ENCODE measurements around the gene HAPSTR1.
A peak's percentile ranks its signal among the peaks of the same experiment; 100 is the strongest.

HAPSTR1 gene

DNA sequence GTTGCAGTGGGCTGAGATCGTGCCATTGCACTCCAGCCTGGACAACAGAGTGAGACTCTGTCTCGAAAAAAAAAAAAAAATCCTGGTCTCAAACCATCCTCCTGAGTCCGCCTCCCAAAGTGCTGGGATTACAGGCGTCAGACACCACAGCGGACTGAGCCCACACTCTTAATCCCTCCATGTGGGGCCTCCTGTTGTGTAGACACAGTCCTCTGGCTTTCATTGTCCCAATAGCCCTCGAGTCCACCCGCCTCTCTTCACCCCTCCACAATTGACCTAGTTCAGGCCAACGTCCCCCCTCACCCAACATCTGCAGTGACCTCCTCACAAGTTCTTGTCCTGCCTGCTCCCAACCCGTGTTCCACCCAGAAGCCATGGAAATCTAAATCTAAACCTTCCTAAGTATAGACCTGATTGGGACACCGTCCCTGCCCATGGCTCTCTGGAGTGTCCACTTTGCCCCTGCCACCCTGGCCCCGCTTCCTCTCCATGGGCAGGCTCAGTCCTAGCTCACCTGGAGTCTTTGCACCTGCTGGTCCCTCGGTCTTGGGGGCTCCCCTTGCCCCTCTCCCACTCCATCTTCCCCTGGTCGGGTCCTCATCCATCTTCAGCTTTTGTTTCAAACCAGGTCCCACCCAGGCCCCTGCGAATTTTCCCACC, 46.7 kb downstream of the HAPSTR1 start:
- no peak overlapping the region for H3K4me2 ChIP-seq (ENCODE audit: low read depth, low read length, poor library complexity, severe bottlenecking)
- H2AFZ ChIP-seq (ENCODE audit: low read length), result no peak overlapping the region
- no peaks in the 10 kb centered on the region for H3F3A ChIP-seq (ENCODE audit: low read depth)
- no peaks in the 10 kb centered on the region for H4K20me1 ChIP-seq (ENCODE audit: insufficient read depth, low read length, poor library complexity, severe bottlenecking)
- no peaks in the 10 kb centered on the region for H3K79me2 ChIP-seq (ENCODE audit: insufficient read depth, low read length)
- no peaks in the 10 kb centered on the region for H3K9me3 ChIP-seq (ENCODE audit: insufficient read depth, low read depth, low read length)
- no peak overlapping the region for H3K9ac ChIP-seq (ENCODE audit: low read depth, low read length, poor library complexity, severe bottlenecking)
- no peak overlapping the region for H3K4me3 ChIP-seq (ENCODE audit: low read length, poor library complexity, severe bottlenecking)
- no peak for TF ChIP-seq CTCF (conservative IDR thresholded peaks at IDR 0.05; ENCODE audit: low read length)
- TF ChIP-seq EZH2phosphoT487 (IDR thresholded peaks at IDR 0.05; ENCODE audit: borderline replicate concordance), result no peak
- no peaks in the 10 kb centered on the region for H3K36me3 ChIP-seq (ENCODE audit: insufficient read depth, low read length)
- H3K27me3 ChIP-seq (ENCODE audit: insufficient read depth, low read length, poor library complexity, severe bottlenecking), result no peaks in the 10 kb centered on the region
- H3K9me2 ChIP-seq (replicated peaks; ENCODE audit: low read depth, low read length), result no peaks in the 10 kb centered on the region
- H3K4me1 ChIP-seq (ENCODE audit: insufficient read depth, low read length, poor library complexity, severe bottlenecking), result peaks cover 7% of the 10 kb centered on the region

GRCh38 chr16:9138731-9139501, 47.5 kb downstream of the HAPSTR1 start:
- Histone ChIP-seq H3K4me1 (ENCODE audit: insufficient read depth, low read length, poor library complexity, severe bottlenecking) (peaks cover 7% of the 10 kb centered on the region), H3K79me2 (ENCODE audit: insufficient read depth, low read length) (no peaks in the 10 kb centered on the region), H3K36me3 (ENCODE audit: insufficient read depth, low read length) (no peaks in the 10 kb centered on the region), H3K4me2 (ENCODE audit: low read depth, low read length, poor library complexity, severe bottlenecking) (no peak overlapping the region), H3K4me3 (ENCODE audit: low read length, poor library complexity, severe bottlenecking) (no peak overlapping the region), H4K20me1 (ENCODE audit: insufficient read depth, low read length, poor library complexity, severe bottlenecking) (no peaks in the 10 kb centered on the region), H2AFZ (ENCODE audit: low read length) (no peak overlapping the region), H3F3A (ENCODE audit: low read depth) (no peaks in the 10 kb centered on the region), H3K9ac (ENCODE audit: low read depth, low read length, poor library complexity, severe bottlenecking) (no peak overlapping the region), H3K27me3 (ENCODE audit: insufficient read depth, low read length, poor library complexity, severe bottlenecking) (no peaks in the 10 kb centered on the region), H3K9me3 (ENCODE audit: insufficient read depth, low read depth, low read length) (no peaks in the 10 kb centered on the region), H3K9me2 (replicated peaks; ENCODE audit: low read depth, low read length) (no peaks in the 10 kb centered on the region)
- TF ChIP-seq CTCF (conservative IDR thresholded peaks at IDR 0.05; ENCODE audit: low read length) (peak; percentile 64), EZH2phosphoT487 (IDR thresholded peaks at IDR 0.05; ENCODE audit: borderline replicate concordance) (no peak)

DNA sequence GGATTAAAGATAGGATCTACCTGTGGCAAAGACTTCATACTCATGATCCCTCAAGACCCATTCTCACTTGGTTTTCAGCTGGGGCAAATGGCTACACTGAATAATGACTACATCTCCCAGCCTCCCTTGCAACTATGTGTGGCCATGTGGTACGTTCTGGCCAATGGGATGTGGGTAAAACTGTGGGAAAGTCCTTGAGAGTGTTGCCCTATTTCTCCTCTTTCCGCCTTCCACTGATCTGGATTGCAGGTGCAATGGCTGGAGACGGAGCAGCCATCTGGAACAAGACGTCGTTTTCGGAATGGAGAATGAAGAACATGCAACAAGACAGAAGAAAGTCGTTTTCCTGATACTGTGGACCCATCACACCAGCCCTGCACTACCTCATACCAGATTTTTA, 48.5 kb downstream of the HAPSTR1 start:
- Histone ChIP-seq H3K9me3 (ENCODE audit: insufficient read depth, low read depth, low read length) (no peaks in the 10 kb centered on the region), H3K9ac (ENCODE audit: low read depth, low read length, poor library complexity, severe bottlenecking) (no peak overlapping the region), H3K36me3 (ENCODE audit: insufficient read depth, low read length) (no peaks in the 10 kb centered on the region), H3K4me2 (ENCODE audit: low read depth, low read length, poor library complexity, severe bottlenecking) (no peak overlapping the region), H3K9me2 (replicated peaks; ENCODE audit: low read depth, low read length) (no peaks in the 10 kb centered on the region), H3F3A (ENCODE audit: low read depth) (no peaks in the 10 kb centered on the region), H3K27me3 (ENCODE audit: insufficient read depth, low read length, poor library complexity, severe bottlenecking) (no peaks in the 10 kb centered on the region), H3K4me3 (ENCODE audit: low read length, poor library complexity, severe bottlenecking) (no peak overlapping the region), H4K20me1 (ENCODE audit: insufficient read depth, low read length, poor library complexity, severe bottlenecking) (no peaks in the 10 kb centered on the region), H3K4me1 (ENCODE audit: insufficient read depth, low read length, poor library complexity, severe bottlenecking) (peaks cover 6% of the 10 kb centered on the region), H2AFZ (ENCODE audit: low read length) (no peak overlapping the region), H3K79me2 (ENCODE audit: insufficient read depth, low read length) (no peaks in the 10 kb centered on the region)
- TF ChIP-seq CTCF (conservative IDR thresholded peaks at IDR 0.05; ENCODE audit: low read length) (no peak), EZH2phosphoT487 (IDR thresholded peaks at IDR 0.05; ENCODE audit: borderline replicate concordance) (no peak)

Measured in Loucy (cell line).